Astrocyte (in vitro differentiated cells and primary cell): ENCODE data around the gene MRPL10. TPM values are rescaled to one million over a fixed set of nuclear protein-coding genes. Genes with fewer than 3 reads are reported as not detected.
A peak's percentile ranks its signal among the peaks of the same experiment; 100 is the strongest.

Source experiments
- DNase-seq: peaks from one replicate; pipeline ENCODE4 v3.0.0-alpha.2; 2010; ENCODE audit warnings: low read depth
- FAIRE-seq: peaks from 2 replicates; lab custom pipeline; 2011; peaks lifted over from hg19 to GRCh38; lab: Jason Lieb, UNC
- H2AFZ ChIP-seq: 2 replicates; pipeline ENCODE4 v1.6.0; 2012; ENCODE audit warnings: low read depth, low read length, inconsistent platforms
- H3K27ac ChIP-seq: 2 replicates; pipeline ENCODE4 v1.5.1; 2011; ENCODE audit warnings: low read depth, low read length, inconsistent platforms
- H3K27me3 ChIP-seq: 2 replicates; pipeline ENCODE4 v1.6.0; 2011; ENCODE audit warnings: low read length, inconsistent platforms; ENCODE audit not compliant: insufficient read depth
- H3K36me3 ChIP-seq: 2 replicates; pipeline ENCODE4 v1.5.1; 2011; ENCODE audit warnings: low read length, inconsistent platforms; ENCODE audit not compliant: insufficient read depth
- H3K4me1 ChIP-seq: 2 replicates; pipeline ENCODE4 v1.5.1; 2011; ENCODE audit warnings: low read length, inconsistent platforms; ENCODE audit not compliant: insufficient read depth
- H3K4me2 ChIP-seq: 2 replicates; pipeline ENCODE4 v1.6.0; 2012; ENCODE audit warnings: low read length, inconsistent platforms
- H3K4me3 ChIP-seq: 2 replicates; pipeline ENCODE4 v1.5.1; 2011; ENCODE audit warnings: low read depth, mild to moderate bottlenecking, low read length, inconsistent platforms; ENCODE audit not compliant: insufficient read depth
- H3K79me2 ChIP-seq: 2 replicates; pipeline ENCODE4 v1.6.0; 2012; ENCODE audit warnings: mild to moderate bottlenecking, low read length, inconsistent platforms; ENCODE audit not compliant: insufficient read depth
- H3K9ac ChIP-seq: 2 replicates; pipeline ENCODE4 v1.6.0; 2012; ENCODE audit warnings: mild to moderate bottlenecking, low read length, inconsistent platforms
- H3K9me3 ChIP-seq: 2 replicates; pipeline ENCODE4 v1.5.1; 2012; ENCODE audit warnings: low read depth, mild to moderate bottlenecking, low read length, inconsistent platforms; ENCODE audit not compliant: insufficient read depth
- H4K20me1 ChIP-seq: 2 replicates; pipeline ENCODE4 v1.6.0; 2012; ENCODE audit warnings: low read length, inconsistent platforms; ENCODE audit not compliant: insufficient read depth
- H3K27ac Mint-ChIP-seq: one replicate; pipeline ENCODE4 v1.8.0; 2021; ENCODE audit warnings: mild to moderate bottlenecking, mixed read lengths; ENCODE audit not compliant: unreplicated experiment
- H3K27me3 Mint-ChIP-seq: one replicate; pipeline ENCODE4 v1.8.0; 2021; ENCODE audit warnings: low read depth, mixed read lengths; ENCODE audit not compliant: unreplicated experiment
- H3K36me3 Mint-ChIP-seq: one replicate; pipeline ENCODE4 v1.8.0; 2021; ENCODE audit warnings: low read depth, mixed read lengths; ENCODE audit not compliant: unreplicated experiment
- H3K4me1 Mint-ChIP-seq: one replicate; pipeline ENCODE4 v1.8.0; 2021; ENCODE audit warnings: low read depth, mixed read lengths; ENCODE audit not compliant: unreplicated experiment
- H3K4me3 Mint-ChIP-seq: one replicate; pipeline ENCODE4 v1.8.0; 2021; ENCODE audit warnings: mild to moderate bottlenecking, moderate library complexity, mixed read lengths; ENCODE audit not compliant: unreplicated experiment
- H3K9me3 Mint-ChIP-seq: one replicate; pipeline ENCODE4 v1.8.0; 2021; ENCODE audit warnings: mild to moderate bottlenecking, mixed read lengths; ENCODE audit not compliant: unreplicated experiment
- EZH2 ChIP-seq: IDR thresholded peaks from 2 replicates; pipeline ENCODE4 v1.6.1; 2012; ENCODE audit warnings: mild to moderate bottlenecking, low read length, inconsistent platforms; ENCODE audit not compliant: insufficient read depth
- total RNA-seq: library from RNA; stranded (reverse); gene quantifications from 2 replicates; pipeline ENCODE4 v1.2.1, GENCODE V29; 2021
- TF ChIP-seq, protein P1 (sequence below): IDR thresholded peaks from 2 replicates; pipeline ENCODE4 v1.5.1; 2011; ENCODE audit warnings: low read depth, mild to moderate bottlenecking, inconsistent platforms, low read length, moderate library complexity; ENCODE audit not compliant: insufficient read depth

MRPL10 gene
- total RNA-seq, 1 donor from 2014 or later: 33.2 TPM

DNA sequence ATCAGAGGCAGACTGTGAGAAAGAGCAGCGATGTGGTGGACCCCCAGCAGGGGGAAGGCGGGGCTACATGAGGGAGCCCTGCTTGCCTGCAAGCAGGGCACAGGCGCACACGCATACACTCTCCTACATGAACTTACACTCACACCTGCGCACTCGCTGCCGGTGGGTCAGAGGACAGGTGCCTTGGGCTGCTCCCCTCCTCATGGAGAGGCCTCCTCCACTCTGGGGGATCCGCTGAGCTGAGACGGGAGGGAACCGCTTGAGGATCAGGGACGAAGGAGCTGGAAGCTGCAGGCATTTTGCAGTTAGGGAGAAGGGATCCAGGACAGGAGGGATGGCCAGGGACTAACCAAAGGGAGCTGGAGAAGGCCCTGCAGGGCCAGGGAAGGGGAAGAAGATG lies 23.9 kb downstream of the MRPL10 start:
- Mint-ChIP-seq H3K4me1 (peaks cover 26% of the 10 kb centered on the region), H3K9me3 (no peaks in the 10 kb centered on the region), H3K4me3 (no peak overlapping the region), H3K27me3 (peaks cover 19% of the 10 kb centered on the region), H3K27ac (peak overlapping the region; percentile 26), H3K36me3 (peaks cover 27% of the 10 kb centered on the region)
- Histone ChIP-seq H3K9ac (no peak overlapping the region), H4K20me1 (peaks cover 55% of the 10 kb centered on the region), H3K4me2 (no peak overlapping the region), H3K4me1 (peaks cover 12% of the 10 kb centered on the region), H3K27ac (no peak overlapping the region), H3K9me3 (no peaks in the 10 kb centered on the region), H3K4me3 (no peak overlapping the region), H3K79me2 (no peaks in the 10 kb centered on the region), H3K36me3 (peaks cover 5% of the 10 kb centered on the region), H3K27me3 (peaks cover 15% of the 10 kb centered on the region), H2AFZ (no peak overlapping the region)
- DNase-seq (no peak), FAIRE-seq (no peak)
- TF ChIP-seq, protein P1, sequence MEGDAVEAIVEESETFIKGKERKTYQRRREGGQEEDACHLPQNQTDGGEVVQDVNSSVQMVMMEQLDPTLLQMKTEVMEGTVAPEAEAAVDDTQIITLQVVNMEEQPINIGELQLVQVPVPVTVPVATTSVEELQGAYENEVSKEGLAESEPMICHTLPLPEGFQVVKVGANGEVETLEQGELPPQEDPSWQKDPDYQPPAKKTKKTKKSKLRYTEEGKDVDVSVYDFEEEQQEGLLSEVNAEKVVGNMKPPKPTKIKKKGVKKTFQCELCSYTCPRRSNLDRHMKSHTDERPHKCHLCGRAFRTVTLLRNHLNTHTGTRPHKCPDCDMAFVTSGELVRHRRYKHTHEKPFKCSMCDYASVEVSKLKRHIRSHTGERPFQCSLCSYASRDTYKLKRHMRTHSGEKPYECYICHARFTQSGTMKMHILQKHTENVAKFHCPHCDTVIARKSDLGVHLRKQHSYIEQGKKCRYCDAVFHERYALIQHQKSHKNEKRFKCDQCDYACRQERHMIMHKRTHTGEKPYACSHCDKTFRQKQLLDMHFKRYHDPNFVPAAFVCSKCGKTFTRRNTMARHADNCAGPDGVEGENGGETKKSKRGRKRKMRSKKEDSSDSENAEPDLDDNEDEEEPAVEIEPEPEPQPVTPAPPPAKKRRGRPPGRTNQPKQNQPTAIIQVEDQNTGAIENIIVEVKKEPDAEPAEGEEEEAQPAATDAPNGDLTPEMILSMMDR: no peak
- no peak for TF ChIP-seq EZH2

GRCh38 chr17:47806913-47807255 lies 24.5 kb downstream of the MRPL10 start:
- Histone ChIP-seq H3K79me2 (no peaks in the 10 kb centered on the region), H2AFZ (no peak overlapping the region), H3K4me3 (no peak overlapping the region), H3K9ac (no peak overlapping the region), H3K36me3 (peaks cover 5% of the 10 kb centered on the region), H4K20me1 (peaks cover 49% of the 10 kb centered on the region), H3K9me3 (no peaks in the 10 kb centered on the region), H3K27ac (no peak overlapping the region), H3K27me3 (peaks cover 20% of the 10 kb centered on the region), H3K4me2 (no peak overlapping the region), H3K4me1 (peaks cover 12% of the 10 kb centered on the region)
- Mint-ChIP-seq H3K27me3 (peaks cover 25% of the 10 kb centered on the region), H3K36me3 (peaks cover 25% of the 10 kb centered on the region), H3K9me3 (no peaks in the 10 kb centered on the region), H3K4me1 (peaks cover 24% of the 10 kb centered on the region), H3K4me3 (no peak overlapping the region), H3K27ac (no peak overlapping the region)
- FAIRE-seq (no peak), DNase-seq (no peak)
- TF ChIP-seq, protein P1: no peak
- TF ChIP-seq EZH2: no peak

GRCh38 chr17:47806026-47806912 lies 25.1 kb downstream of the MRPL10 start:
- no peak for DNase-seq

More at GRCh38 chr17:47806026-47806912, 25.1 kb downstream of the MRPL10 start:
- peaks cover 25% of the 10 kb centered on the region for H3K27me3 ChIP-seq
- Mint-ChIP-seq H3K36me3 (peaks cover 18% of the 10 kb centered on the region), H3K9me3 (no peaks in the 10 kb centered on the region), H3K27me3 (peaks cover 31% of the 10 kb centered on the region), H3K27ac (no peak overlapping the region), H3K4me3 (no peak overlapping the region), H3K4me1 (peaks cover 18% of the 10 kb centered on the region)
- H3K27ac ChIP-seq: no peak overlapping the region
- no peak overlapping the region for H3K4me2 ChIP-seq
- H3K9me3 ChIP-seq: no peaks in the 10 kb centered on the region
- peaks cover 5% of the 10 kb centered on the region for H3K36me3 ChIP-seq
- H3K4me3 ChIP-seq: no peak overlapping the region
- H3K4me1 ChIP-seq: peaks cover 12% of the 10 kb centered on the region
- H2AFZ ChIP-seq: no peak overlapping the region
- no peak for FAIRE-seq
- H3K79me2 ChIP-seq: no peaks in the 10 kb centered on the region
- H3K9ac ChIP-seq: no peak overlapping the region
- TF ChIP-seq EZH2: no peak
- TF ChIP-seq, protein P1: no peak
- peaks cover 43% of the 10 kb centered on the region for H4K20me1 ChIP-seq
